ENCODE measurements around the gene CCL18.
"Not testable (repeated sequence)": the region's sequence is repeated elsewhere in the genome, so short reads cannot be mapped to it uniquely, and the experiment has no call there.

CCL18 gene

GRCh38 chr17:36063786-36064541, at the start of gene CCL18:
Gene CCL18, plus strand, starts transcription at chr17:36064272. Its CDS starts 71 bp downstream, at chr17:36064343.
- peak; percentile 23 for DNase-seq

GRCh38 chr17:36014946-36015345, 49.1 kb upstream of the CCL18 start:
- DNase-seq, result no peak

GRCh38 chr17:36015895-36016294, 48.2 kb upstream of the CCL18 start:
- DNase-seq, result not testable (repeated sequence)

GRCh38 chr17:36016555-36016954, 47.5 kb upstream of the CCL18 start:
- DNase-seq, result no peak

GRCh38 chr17:36017799-36018198, 46.3 kb upstream of the CCL18 start, which contains the start of gene CCL23:
Gene CCL23, minus strand, starts transcription at chr17:36017972. Its CDS starts 75 bp downstream, at chr17:36017897.
- peak; percentile 68 for DNase-seq

- DNase-seq, result no peak
Observed at GRCh38 chr17:36019423-36019822, 44.6 kb upstream of the CCL18 start.

- DNase-seq, result peak; percentile 46
Observed at GRCh38 chr17:36024106-36024869, 39.8 kb upstream of the CCL18 start.

GRCh38 chr17:36027761-36028160, 36.3 kb upstream of the CCL18 start:
- no peak for DNase-seq

- DNase-seq, result no peak
Observed at GRCh38 chr17:36030956-36031355, 33.1 kb upstream of the CCL18 start.

- peak; percentile 82 for DNase-seq
Observed at GRCh38 chr17:36034127-36034526, 29.9 kb upstream of the CCL18 start.

GRCh38 chr17:36036235-36036634, 27.8 kb upstream of the CCL18 start:
- DNase-seq, result peak; percentile 89

- DNase-seq, result no peak
Observed at GRCh38 chr17:36048066-36048465, 16.0 kb upstream of the CCL18 start.

- DNase-seq, result no peak
Observed at GRCh38 chr17:36049643-36050042, 14.4 kb upstream of the CCL18 start.

- peak; percentile 70 for DNase-seq
Observed at GRCh38 chr17:36055171-36055570, 8.9 kb upstream of the CCL18 start.

GRCh38 chr17:36055921-36056520, 8.1 kb upstream of the CCL18 start:
- DNase-seq, result peak; percentile 86

GRCh38 chr17:36057911-36058310, 6.2 kb upstream of the CCL18 start:
- DNase-seq, result peak; percentile 46

GRCh38 chr17:36059406-36059805, 4.7 kb upstream of the CCL18 start:
- no peak for DNase-seq

- DNase-seq, result no peak
Observed at GRCh38 chr17:36060816-36061215, 3.3 kb upstream of the CCL18 start.

- DNase-seq, result no peak
Observed at GRCh38 chr17:36066365-36066985, 2.4 kb downstream of the CCL18 start.

GRCh38 chr17:36068524-36068923, 4.5 kb downstream of the CCL18 start:
- DNase-seq, result no peak

GRCh38 chr17:36069136-36069535, 5.1 kb downstream of the CCL18 start:
- DNase-seq, result no peak

- no peak for DNase-seq
Observed at GRCh38 chr17:36070427-36070826, 6.4 kb downstream of the CCL18 start.

- no peak for DNase-seq
Observed at GRCh38 chr17:36071751-36072150, 7.7 kb downstream of the CCL18 start.
